Central memory CD8-positive, alpha-beta T cell (primary cell): Measurements from ENCODE around the gene DYNC1H1.
A peak's percentile ranks its signal among the peaks of the same experiment; 100 is the strongest.

Experiments
- ATAC-seq: fragments of 150-1000 bp; cut with Tn5 transposase; replicated peaks from 2 replicates; pipeline ENCODE4 v1.10.0; 2022; ENCODE audit warnings: mild to moderate bottlenecking, moderate FRiP score, moderate number of reproducible peaks; ENCODE audit not compliant: poor library complexity, severe bottlenecking; ENCODE audit errors: extremely low read depth
- DNase-seq, 2 donors: peaks; one replicate each; pipeline ENCODE4 v3.0.0; 2021; ENCODE audit warnings: low spot score in 2 of 2
- H3K27ac Mint-ChIP-seq: one replicate; pipeline ENCODE4 v1.8.0; 2022; ENCODE audit warnings: low read depth, mild to moderate bottlenecking, moderate library complexity, mixed read lengths
- H3K27me3 Mint-ChIP-seq: one replicate; pipeline ENCODE4 v1.8.0; 2022; ENCODE audit warnings: mixed read lengths
- H3K36me3 Mint-ChIP-seq: one replicate; pipeline ENCODE4 v1.8.0; 2022; ENCODE audit warnings: mild to moderate bottlenecking, moderate library complexity, mixed read lengths; ENCODE audit not compliant: insufficient read depth
- H3K4me1 Mint-ChIP-seq: one replicate; pipeline ENCODE4 v1.8.0; 2022; ENCODE audit warnings: mixed read lengths
- H3K4me3 Mint-ChIP-seq: one replicate; pipeline ENCODE4 v1.8.0; 2022; ENCODE audit warnings: mild to moderate bottlenecking, moderate library complexity, mixed read lengths
- H3K9me3 Mint-ChIP-seq: one replicate; pipeline ENCODE4 v1.8.0; 2022; ENCODE audit warnings: mixed read lengths

Gene DYNC1H1

DNA sequence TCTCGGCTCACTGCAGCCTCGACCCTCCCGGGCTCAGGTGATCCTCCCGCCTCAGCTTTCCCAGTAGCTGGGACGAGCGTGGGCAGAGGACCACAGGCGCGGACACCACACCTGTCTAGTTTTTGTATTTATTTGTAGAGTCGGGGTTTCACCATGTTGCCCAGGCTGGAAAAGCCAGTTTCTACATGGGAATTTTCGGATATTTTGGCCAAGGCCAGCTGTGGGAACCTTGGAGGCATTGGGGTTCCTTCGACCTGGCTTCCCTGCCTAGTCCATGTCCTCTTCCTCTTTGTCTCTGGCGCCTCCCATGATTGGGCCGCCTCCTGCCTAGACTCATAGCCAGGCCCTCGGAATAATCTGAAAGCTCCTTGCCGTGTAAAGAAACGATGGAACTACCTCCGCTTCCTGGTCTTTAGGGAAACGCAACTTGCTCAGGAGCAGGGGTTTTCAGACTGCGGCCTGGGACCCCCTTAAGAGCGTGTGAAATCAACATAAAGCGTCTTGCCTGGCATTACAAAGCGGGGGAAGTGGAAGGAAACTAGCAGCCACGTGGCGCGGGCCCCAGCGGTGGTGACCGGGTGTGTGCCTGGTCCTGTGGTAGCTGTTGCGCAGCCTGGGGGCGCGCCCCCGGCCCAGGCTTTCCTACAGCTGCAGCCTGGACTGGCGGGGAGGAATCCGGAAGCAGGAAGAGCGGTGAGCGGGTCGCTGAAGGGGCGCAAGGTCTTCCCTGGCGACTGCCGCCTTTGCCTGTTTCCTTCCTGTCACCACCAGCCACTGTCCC is 123.8 kb downstream of the DYNC1H1 start:
- peak in 1 of 2 donors; percentile 19 for DNase-seq
- Mint-ChIP-seq H3K27ac (peak overlapping the region; percentile 83), H3K27me3 (no peaks in the 10 kb centered on the region), H3K36me3 (peaks cover 49% of the 10 kb centered on the region), H3K4me1 (peaks cover 60% of the 10 kb centered on the region), H3K9me3 (no peaks in the 10 kb centered on the region), H3K4me3 (peak overlapping the region; percentile 92)
- no peak for ATAC-seq

DNA sequence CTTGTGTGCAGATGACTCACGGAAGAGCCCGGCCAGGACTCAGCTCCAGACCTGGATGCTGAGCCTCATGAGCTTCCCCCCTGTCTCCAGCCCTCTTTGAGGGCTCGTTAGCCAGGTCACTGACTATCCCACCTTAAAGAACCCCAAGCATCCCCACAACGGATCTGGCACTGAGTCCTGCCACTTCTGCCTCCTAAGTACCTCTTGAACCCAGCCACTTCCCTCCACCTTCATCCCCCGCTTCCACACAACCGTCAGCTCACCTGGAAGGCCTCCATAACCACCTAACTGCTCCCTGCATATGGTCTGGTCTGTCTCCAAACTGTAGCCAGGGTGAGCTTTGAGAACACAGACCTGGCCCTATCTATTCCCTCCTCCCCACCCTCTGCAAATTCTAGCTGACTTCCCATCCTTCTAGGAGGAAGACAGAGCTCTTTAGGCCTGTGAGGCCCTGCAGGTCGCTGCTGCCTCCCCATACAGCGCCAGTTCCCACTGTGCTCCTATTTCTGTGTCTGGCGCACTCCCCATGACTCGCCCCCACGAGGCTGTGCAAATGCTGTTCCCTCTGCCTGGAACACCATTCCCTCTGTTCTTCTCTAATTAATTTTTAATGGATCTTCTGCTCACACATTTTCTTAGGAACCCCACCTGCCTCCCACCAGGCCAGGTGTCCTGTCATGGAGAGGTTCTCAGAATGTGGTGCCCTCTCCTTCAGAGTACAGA is 125.4 kb downstream of the DYNC1H1 start:
- peaks cover 45% of the 10 kb centered on the region for H3K4me1 Mint-ChIP-seq
- H3K27ac Mint-ChIP-seq = no peak overlapping the region
- ATAC-seq = no peak
- no peak for DNase-seq
- peak overlapping the region; percentile 92 for H3K4me3 Mint-ChIP-seq
- no peaks in the 10 kb centered on the region for H3K27me3 Mint-ChIP-seq
- H3K36me3 Mint-ChIP-seq = peaks cover 33% of the 10 kb centered on the region
- no peaks in the 10 kb centered on the region for H3K9me3 Mint-ChIP-seq

DNA sequence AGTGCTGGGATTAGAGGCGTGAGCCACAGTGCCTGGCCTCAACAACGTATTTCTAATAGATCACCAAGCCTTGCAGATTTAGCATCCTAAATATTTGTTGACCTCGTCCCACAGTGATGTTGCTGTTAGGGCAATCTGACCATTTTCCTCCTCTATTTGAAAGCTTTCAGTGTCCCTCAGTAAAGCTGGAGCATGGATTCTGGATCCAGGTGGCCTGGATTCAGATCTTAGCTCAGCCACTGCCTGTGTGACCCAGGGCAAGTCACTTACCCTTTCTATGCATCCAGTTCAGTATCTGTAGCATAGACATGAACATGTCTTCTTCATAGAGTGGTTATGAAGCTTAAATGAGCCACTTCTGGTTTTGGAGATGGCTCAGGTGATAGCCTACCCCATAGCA is 126.3 kb downstream of the DYNC1H1 start:
- no peaks in the 10 kb centered on the region for H3K9me3 Mint-ChIP-seq
- peaks cover 24% of the 10 kb centered on the region for H3K36me3 Mint-ChIP-seq
- no peak overlapping the region for H3K4me3 Mint-ChIP-seq
- H3K27ac Mint-ChIP-seq = no peak overlapping the region
- no peak for DNase-seq
- peaks cover 35% of the 10 kb centered on the region for H3K4me1 Mint-ChIP-seq
- ATAC-seq = no peak
- H3K27me3 Mint-ChIP-seq = no peaks in the 10 kb centered on the region

DNA sequence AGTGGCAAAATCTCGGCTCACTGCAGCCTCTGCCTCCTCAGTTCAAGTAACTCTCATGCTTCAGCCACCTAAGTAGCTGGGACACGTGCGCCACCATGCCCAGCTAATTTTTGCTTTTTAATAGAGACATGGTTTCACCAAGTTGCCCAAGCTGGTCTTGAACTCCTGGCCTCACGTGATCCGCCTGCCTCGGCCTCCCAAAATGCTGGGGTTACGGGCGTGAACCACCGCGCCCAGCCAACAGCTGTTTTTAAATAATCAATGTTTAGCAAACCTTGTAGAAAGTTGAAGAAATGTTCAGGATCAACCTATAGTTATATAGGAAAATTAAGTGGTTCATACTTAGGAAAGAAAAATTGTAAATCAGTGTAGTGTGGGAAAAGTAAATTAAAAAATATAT is 128.4 kb downstream of the DYNC1H1 start:
- Mint-ChIP-seq H3K4me1 (peaks cover 35% of the 10 kb centered on the region), H3K27me3 (no peaks in the 10 kb centered on the region), H3K4me3 (no peak overlapping the region), H3K9me3 (no peaks in the 10 kb centered on the region), H3K27ac (no peak overlapping the region), H3K36me3 (peaks cover 7% of the 10 kb centered on the region)
- no peak for ATAC-seq
- DNase-seq = no peak

DNA sequence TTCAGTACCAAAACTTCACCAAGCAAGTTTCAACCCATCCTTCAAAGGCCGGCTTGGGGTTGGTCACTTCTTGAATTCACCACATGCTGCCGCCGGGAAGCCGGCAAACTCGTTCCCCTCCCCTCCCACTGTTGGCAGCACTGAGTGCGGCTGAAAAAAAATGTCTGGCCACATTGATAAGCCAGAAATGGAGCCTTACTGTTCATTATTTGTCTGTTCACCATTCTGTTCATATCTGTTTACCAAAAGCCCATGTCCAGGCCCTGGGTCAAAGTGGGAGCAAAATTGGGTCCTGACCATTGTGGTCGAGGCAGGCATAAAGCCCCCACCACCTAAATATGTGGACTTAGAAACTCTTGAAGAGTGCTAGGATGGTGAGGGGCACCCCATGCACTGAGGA is 129.7 kb downstream of the DYNC1H1 start:
- H3K4me3 Mint-ChIP-seq = no peak overlapping the region
- H3K27me3 Mint-ChIP-seq = no peaks in the 10 kb centered on the region
- ATAC-seq (no peak), DNase-seq (no peak)
- no peaks in the 10 kb centered on the region for H3K9me3 Mint-ChIP-seq
- H3K4me1 Mint-ChIP-seq = peaks cover 24% of the 10 kb centered on the region
- no peak overlapping the region for H3K27ac Mint-ChIP-seq
- H3K36me3 Mint-ChIP-seq = peaks cover 1% of the 10 kb centered on the region

DNA sequence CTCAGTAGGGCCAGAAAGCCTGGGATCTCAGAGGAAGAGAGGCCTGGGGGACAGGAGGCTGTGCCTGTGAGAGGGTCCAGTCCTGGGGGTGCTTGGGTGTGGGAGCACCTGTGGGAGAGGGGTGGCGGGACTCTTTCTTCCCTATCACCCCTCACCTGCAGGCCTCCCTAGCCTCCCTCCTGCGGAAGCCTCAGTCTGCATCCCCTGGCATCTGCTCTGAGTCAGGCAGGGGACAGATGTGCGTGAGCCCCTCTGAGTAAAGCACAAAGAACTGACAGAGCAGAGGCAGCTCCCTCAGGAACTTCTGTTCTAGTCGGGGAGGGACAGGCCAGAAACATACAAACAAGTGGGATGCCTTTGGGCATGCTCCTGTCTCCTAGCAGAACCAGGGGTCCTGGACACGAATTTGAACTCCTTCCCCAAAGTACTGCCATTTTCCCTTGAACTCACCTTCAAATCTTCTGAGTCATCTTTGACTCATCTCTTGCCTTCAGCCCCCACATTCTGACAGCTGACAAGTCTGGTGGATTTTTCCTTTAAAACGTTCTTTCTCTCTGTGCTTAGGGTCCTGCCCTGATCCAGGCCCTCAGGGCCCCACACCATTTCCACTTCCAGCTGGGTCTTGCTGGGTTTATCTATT is 131.0 kb downstream of the DYNC1H1 start:
- Mint-ChIP-seq H3K36me3 (no peaks in the 10 kb centered on the region), H3K4me1 (peaks cover 12% of the 10 kb centered on the region), H3K27me3 (no peaks in the 10 kb centered on the region), H3K27ac (no peak overlapping the region), H3K4me3 (no peak overlapping the region), H3K9me3 (no peaks in the 10 kb centered on the region)
- no peak for ATAC-seq
- DNase-seq = no peak

DNA sequence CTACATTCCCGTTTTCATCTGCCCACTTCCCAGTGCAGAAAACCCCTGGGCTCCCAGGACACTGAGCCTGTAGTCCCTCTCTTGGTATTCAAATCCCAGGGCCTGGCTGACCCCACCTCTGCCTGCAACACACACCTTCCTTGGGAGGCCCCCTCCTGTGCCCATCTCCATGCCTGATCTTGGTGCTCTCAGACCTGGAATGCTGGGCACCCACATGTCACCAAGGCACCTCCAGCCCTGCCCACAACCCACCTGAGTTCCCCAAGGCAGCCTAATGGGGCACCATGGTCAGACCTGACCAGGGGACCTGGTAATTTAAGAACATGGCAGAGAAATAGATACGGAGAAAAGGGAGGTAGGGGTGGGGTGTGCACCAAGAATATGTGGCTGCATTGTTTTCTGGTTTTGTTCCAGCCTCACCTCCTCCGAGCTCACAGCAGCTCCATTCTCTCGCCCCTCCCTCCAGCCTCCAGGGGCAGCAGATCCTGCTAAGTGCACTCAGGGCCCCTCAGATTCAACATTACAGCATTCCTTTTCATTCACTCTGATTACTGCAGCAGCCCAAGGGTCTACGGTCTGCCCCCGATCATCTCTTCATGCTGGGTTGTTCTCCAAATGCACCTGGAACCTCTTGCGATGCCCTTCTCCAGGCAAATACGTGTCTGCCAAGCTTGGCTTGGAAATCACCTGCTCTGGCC is 131.6 kb downstream of the DYNC1H1 start:
- Mint-ChIP-seq H3K4me3 (no peak overlapping the region), H3K4me1 (peaks cover 6% of the 10 kb centered on the region), H3K36me3 (no peaks in the 10 kb centered on the region), H3K27ac (no peak overlapping the region), H3K9me3 (no peaks in the 10 kb centered on the region), H3K27me3 (no peaks in the 10 kb centered on the region)
- DNase-seq (no peak), ATAC-seq (no peak)

DNA sequence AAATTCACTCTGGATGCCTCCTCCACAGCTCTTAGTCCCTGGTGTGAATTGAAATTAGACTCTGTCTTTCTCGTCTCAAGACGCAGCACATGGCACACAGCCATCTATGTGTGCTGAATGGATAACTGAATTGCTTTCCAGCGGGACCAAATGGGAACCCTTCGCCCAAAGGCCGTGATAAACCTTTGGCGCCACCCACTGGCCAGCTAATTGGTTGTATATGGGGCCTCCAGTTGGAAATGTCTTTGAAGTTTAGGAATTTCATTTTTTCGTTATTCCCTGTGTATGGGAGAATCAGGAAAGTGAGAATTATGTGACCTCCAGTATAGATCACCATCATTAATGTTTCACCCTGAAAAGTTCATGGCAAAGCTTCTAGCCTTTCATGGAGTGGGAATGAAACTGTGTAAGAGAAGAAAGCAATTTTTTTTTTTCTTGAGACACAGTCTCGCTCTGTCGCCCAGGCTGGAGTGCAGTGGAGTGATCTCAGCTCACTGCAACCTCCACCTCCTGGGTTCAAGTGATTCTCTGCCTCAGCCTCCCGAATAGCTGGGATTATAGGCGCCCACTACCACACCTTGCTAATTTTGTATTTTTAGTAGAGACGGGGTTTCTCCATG is 132.3 kb downstream of the DYNC1H1 start:
- Mint-ChIP-seq H3K4me3 (no peak overlapping the region), H3K27me3 (no peaks in the 10 kb centered on the region)

DNA sequence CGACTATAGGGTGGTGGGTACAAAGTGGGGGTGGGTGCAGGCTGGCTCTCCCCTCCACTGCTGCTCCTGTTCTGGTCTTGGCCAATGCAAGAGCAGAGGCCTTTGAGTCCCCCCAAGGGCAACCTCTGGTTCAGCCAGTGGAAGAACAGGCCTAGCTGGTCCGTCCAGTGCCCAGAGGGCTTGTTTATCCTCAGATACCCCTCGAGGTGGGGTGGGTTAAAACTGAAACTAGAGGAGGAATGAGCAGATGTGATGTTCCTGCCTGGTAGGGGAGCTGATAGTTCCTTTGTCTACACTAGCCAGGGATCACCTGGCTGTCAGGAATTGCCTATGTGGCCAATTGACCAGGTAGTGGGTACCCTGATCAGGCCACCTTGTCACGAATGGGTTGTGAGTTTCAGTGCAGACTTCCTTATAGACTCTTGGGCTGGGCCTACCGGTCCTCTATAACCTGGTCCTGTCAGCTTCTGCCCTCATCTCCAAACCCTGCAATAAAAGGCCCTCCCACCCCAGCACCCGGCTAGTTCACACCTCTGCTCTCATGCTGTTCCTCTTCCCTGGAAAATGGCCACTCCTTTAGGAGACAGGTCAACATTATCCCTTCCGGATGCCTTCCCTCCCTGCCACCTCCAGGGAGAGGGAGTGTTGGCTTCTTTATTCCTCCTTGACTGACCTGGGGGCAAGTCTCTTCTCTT is 133.2 kb downstream of the DYNC1H1 start:
- no peaks in the 10 kb centered on the region for H3K9me3 Mint-ChIP-seq
- no peak overlapping the region for H3K27ac Mint-ChIP-seq
- no peaks in the 10 kb centered on the region for H3K36me3 Mint-ChIP-seq
- H3K4me3 Mint-ChIP-seq = no peak overlapping the region
- no peak for ATAC-seq
- H3K27me3 Mint-ChIP-seq = no peaks in the 10 kb centered on the region
- H3K4me1 Mint-ChIP-seq = peaks cover 6% of the 10 kb centered on the region
- DNase-seq = no peak

More for the DNA sequence above, 132.3 kb downstream of the DYNC1H1 start:
- H3K4me1 Mint-ChIP-seq = peaks cover 6% of the 10 kb centered on the region
- H3K36me3 Mint-ChIP-seq = no peaks in the 10 kb centered on the region
- H3K27ac Mint-ChIP-seq = no peak overlapping the region
- H3K9me3 Mint-ChIP-seq = no peaks in the 10 kb centered on the region
- DNase-seq (peak; percentile 29 to 56), ATAC-seq (peak; percentile 68)

DNA sequence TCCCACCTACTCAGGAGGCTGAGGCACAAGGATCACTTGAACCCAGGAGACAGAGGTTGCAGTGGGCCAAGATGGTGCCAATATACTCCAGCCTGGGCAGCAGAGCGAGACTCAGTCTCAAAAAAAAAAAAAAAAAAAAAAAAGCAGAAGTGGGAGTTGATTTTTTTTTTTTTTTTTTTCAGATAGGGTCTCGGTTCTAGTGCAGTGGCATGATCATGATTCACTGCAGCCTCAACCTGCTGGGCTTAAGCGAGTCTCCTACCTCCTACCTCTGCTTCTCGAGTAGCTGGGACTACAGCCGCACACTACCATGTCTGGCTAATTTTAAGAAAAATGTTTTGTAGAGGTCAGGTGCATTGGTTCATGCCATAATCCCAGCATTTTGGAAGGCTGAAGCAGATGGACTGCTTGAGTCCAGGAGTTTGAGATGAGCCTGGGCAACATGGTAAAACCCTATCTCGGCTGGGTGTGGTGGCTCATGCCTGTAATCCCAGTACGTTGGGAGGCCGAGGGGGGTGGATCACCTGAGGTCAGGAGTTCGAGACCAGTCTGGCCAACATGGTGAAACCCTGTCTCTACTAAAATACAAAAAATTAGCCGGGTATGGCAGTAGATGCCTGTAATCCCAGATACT is 138.8 kb downstream of the DYNC1H1 start:
- Mint-ChIP-seq H3K36me3 (no peaks in the 10 kb centered on the region), H3K27ac (no peak overlapping the region), H3K4me3 (no peak overlapping the region), H3K27me3 (no peaks in the 10 kb centered on the region), H3K9me3 (no peaks in the 10 kb centered on the region), H3K4me1 (no peaks in the 10 kb centered on the region)
- DNase-seq = no peak
- no peak for ATAC-seq

DNA sequence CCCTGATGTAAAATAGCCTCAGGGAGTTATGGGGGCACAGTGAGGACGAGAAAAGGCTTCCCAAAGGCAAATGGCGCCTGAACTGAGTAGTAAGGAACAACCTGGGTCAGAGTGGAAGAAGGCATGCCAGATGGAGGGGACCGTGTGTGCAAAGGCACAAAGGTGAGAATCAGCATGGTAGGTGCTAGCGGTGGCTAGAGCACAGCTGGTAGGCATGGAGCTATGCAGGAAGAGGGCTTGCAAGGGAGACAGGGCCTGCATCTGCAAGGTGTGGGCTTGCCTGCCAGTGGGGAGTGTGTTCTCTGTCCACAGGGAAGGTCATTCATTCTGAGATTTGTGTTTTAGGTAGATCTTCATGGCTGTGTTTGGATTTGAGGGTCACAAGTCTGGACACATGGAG is 141.0 kb downstream of the DYNC1H1 start:
- Mint-ChIP-seq H3K4me3 (no peak overlapping the region), H3K4me1 (no peaks in the 10 kb centered on the region), H3K36me3 (no peaks in the 10 kb centered on the region), H3K9me3 (no peaks in the 10 kb centered on the region), H3K27me3 (no peaks in the 10 kb centered on the region), H3K27ac (no peak overlapping the region)
- ATAC-seq (no peak), DNase-seq (no peak)
